Neutrophil (primary cell): Measurements from ENCODE around the gene SH3BP2.

Source experiments
- H3K27ac ChIP-seq: fragments of 200-600 bp; sonication (generic); 2 replicates; pipeline ENCODE4 v1.5.1; 2016; ENCODE audit warnings: mild to moderate bottlenecking, moderate library complexity
- H3K27me3 ChIP-seq: fragments of 200-600 bp; sonication (generic); 2 replicates; pipeline ENCODE4 v1.6.0; 2016; ENCODE audit warnings: mild to moderate bottlenecking
- H3K36me3 ChIP-seq: fragments of 200-600 bp; sonication (generic); 2 replicates; pipeline ENCODE4 v1.5.1; 2017
- H3K4me1 ChIP-seq, 2 experiments: fragments of 200-600 bp in 1 of 2; sonication (generic) in 1 of 2; 1 replicate in 1 of 2; 2 replicates in 1 of 2; pipeline versions ENCODE4 v1.5.1 to v1.6.1; 2013 to 2016; ENCODE audit warnings: low read depth in 1 of 2, low read length in 1 of 2, mild to moderate bottlenecking in 1 of 2, moderate library complexity in 1 of 2; ENCODE audit not compliant: control insufficient read depth in 1 of 2, insufficient read depth in 1 of 2
- H3K4me3 ChIP-seq, 2 experiments: fragments of 200-600 bp in 1 of 2; sonication (generic) in 1 of 2; 1 replicate in 1 of 2; 2 replicates in 1 of 2; pipeline ENCODE4 v1.5.1; 2013 to 2016; ENCODE audit warnings: low read depth in 1 of 2, low read length in 1 of 2, mild to moderate bottlenecking in 1 of 2, moderate library complexity in 1 of 2
- H3K9me3 ChIP-seq: fragments of 200-600 bp; sonication (generic); 2 replicates; pipeline ENCODE4 v1.5.1; 2016
- TF ChIP-seq, protein P1 (sequence below): fragments of 200-600 bp; sonication (generic); IDR thresholded peaks from 2 replicates; pipeline ENCODE4 v1.5.1; 2016; ENCODE audit warnings: antibody characterized with exemption

Gene SH3BP2

DNA sequence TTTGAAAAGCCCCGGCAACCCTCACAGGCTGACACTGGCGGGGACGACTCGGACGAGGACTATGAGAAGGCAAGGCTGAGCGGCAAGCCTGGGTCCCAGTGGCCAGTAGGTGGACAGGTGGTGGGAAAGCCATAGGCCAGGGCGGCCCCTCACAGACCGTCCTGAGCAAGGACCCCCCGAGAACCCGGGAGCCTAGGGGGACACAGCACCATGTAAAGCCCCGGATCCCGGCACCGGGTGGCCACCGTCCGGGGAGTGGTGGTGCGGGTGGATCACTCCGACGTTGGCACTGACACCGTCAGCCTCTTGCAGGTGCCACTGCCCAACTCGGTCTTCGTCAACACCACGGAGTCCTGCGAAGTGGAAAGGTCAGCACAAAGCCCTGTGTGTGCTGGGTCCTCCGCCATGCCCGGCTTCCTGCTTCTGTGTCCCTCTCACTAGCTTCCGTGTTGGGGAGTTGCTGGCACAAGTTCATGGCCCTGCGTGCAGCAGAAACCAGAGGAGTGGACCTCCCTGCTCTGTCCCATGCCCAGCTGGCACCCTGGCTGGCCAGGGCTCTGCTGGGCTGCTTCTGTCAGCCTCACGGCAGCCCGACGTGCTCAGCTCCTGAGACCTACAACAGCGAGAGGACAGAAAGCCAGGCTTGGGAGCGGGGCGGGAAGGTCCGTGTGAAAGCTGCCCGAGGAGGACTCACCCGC lies 38.9 kb downstream of the SH3BP2 start:
- Histone ChIP-seq H3K4me1 (peaks cover 5 to 10% of the 10 kb centered on the region in 2 experiments), H3K4me3 (no peak overlapping the region), H3K9me3 (no peaks in the 10 kb centered on the region), H3K27me3 (no peaks in the 10 kb centered on the region), H3K36me3 (peaks cover 100% of the 10 kb centered on the region), H3K27ac (no peak overlapping the region)
- TF ChIP-seq, protein P1, sequence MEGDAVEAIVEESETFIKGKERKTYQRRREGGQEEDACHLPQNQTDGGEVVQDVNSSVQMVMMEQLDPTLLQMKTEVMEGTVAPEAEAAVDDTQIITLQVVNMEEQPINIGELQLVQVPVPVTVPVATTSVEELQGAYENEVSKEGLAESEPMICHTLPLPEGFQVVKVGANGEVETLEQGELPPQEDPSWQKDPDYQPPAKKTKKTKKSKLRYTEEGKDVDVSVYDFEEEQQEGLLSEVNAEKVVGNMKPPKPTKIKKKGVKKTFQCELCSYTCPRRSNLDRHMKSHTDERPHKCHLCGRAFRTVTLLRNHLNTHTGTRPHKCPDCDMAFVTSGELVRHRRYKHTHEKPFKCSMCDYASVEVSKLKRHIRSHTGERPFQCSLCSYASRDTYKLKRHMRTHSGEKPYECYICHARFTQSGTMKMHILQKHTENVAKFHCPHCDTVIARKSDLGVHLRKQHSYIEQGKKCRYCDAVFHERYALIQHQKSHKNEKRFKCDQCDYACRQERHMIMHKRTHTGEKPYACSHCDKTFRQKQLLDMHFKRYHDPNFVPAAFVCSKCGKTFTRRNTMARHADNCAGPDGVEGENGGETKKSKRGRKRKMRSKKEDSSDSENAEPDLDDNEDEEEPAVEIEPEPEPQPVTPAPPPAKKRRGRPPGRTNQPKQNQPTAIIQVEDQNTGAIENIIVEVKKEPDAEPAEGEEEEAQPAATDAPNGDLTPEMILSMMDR = no peak

DNA sequence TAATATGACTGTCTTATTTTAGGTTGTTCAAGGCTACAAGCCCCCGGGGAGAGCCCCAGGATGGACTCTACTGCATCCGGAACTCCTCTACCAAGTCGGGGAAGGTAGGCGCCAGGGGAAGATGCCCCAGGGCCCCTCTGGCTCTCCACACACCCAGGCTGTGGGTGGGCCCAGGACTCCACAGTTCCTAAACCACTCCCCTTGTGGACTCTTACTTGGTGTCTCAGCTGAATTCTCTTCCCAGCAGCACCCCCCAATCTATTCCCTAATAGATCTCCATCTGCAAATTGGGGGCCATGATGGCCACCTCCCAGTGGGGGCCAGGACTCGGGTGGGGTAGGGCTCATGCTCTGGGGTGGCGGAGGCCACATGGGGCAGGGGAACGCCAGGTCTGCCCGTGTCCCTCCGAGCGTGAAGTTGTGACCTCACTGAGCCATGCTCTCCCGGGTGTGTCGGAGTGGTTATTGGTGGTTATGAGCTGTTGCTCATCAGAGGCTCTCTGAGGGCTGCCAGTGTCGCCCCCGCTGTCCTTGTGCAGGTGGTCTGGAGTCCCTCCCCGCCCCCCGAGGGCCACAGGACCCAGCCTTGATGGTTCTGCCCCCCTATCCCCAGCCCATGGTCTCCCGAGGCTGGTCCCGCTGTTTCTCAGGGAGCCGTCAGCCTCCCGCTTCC lies 39.6 kb downstream of the SH3BP2 start:
- Histone ChIP-seq H3K27me3 (no peaks in the 10 kb centered on the region), H3K36me3 (peaks cover 100% of the 10 kb centered on the region), H3K4me1 (peaks cover 12 to 14% of the 10 kb centered on the region in 2 experiments), H3K27ac (no peak overlapping the region), H3K4me3 (no peak overlapping the region), H3K9me3 (no peaks in the 10 kb centered on the region)
- TF ChIP-seq, protein P1 = no peak

DNA sequence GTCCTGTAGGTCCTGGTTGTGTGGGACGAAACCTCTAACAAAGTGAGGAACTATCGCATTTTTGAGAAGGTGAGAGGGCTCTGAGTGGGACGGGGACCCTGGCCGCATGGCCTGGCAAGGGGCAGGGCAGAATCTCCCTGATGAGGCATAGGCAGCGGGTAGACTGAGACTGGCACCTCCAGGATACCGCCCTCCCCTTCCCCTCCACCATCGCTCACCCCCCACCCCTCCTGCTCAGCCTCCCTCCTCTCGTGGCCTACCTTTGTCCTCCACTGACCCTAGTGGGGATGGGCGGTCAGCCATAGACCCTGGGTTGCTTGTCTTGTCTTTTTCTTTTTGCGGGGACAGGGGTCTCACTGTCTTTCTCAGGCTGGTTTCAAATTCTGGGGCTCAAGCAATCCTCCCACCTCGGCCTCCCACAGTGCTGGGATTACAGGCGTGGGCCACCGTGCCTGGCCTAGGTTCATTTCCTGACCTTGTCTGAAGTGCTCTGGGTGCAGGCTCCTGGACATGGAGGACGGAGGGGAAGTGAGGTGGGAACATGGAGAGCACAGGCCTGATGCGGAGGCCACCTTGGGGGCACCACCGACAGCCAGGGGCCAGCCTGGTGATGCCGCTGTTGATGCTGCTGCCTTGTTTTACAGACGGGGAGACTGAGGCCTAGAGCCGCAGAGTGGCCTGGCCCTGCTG lies 40.2 kb downstream of the SH3BP2 start:
- Histone ChIP-seq H3K27me3 (no peaks in the 10 kb centered on the region), H3K36me3 (peaks cover 98% of the 10 kb centered on the region), H3K27ac (peak overlapping the region; percentile 91), H3K9me3 (no peaks in the 10 kb centered on the region), H3K4me3 (no peak overlapping the region), H3K4me1 (peaks cover 19 to 21% of the 10 kb centered on the region in 2 experiments)
- TF ChIP-seq, protein P1 = no peak

GRCh38 chr4:2833671-2834000 lies 40.8 kb downstream of the SH3BP2 start:
- TF ChIP-seq, protein P1 = no peak
- Histone ChIP-seq H3K4me3 (no peak overlapping the region), H3K36me3 (peaks cover 93% of the 10 kb centered on the region), H3K9me3 (no peaks in the 10 kb centered on the region), H3K27ac (peak overlapping the region; percentile 91), H3K4me1 (peaks cover 24 to 26% of the 10 kb centered on the region in 2 experiments), H3K27me3 (no peaks in the 10 kb centered on the region)

DNA sequence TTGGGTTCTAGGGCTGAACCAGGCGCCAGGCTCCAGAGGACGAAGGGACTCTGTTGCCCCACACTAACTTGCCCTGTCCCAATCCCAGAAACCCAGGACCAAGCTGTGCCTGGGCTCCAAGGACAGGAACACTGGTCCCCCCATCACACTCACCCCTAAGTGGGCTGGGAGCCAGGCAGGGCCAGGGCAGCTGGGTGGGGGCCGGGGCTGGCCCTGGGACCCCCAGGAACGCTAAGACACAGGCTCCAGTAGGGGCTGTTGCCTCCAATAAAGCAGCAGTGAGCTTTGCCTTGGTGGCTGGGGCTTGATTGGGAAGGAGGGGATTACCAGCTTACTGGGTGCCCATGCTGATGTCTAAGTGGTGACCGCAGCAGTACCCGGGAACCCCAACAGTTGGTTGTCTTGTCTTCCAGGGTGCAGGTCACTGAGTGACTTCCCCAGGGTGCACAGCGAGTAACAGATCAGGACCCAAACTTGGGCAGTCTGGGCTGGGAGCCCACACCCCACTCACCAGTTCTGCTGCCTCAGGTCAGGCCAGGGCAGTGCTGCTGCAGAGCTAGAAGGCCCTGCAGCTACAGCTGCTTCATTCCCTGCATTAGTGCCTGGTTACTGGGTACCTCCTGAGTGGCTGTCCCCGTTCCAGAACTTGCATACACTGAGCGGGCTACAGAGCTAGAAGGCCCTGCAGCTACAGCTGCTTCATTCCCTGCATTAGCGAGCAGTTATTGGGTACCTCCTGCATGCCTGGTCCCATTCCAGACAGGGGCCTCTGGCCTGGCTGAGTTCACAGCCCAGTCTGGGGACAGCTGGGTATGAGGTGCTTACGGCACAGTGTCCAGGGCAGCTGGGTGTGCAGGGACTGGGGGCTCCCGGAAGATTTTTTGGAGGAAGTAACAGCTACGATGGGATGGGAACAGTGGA lies 41.4 kb downstream of the SH3BP2 start:
- TF ChIP-seq, protein P1 = no peak
- Histone ChIP-seq H3K4me3 (no peak overlapping the region), H3K4me1 (peaks cover 30 to 32% of the 10 kb centered on the region in 2 experiments), H3K27me3 (no peaks in the 10 kb centered on the region), H3K9me3 (no peaks in the 10 kb centered on the region), H3K36me3 (peaks cover 87% of the 10 kb centered on the region), H3K27ac (peak overlapping the region; percentile 91)
